ENCODE measurements around the gene IGLL1. TPM values are rescaled to one million over a fixed set of nuclear protein-coding genes. Genes with fewer than 3 reads are reported as not detected.

IGLL1 gene
- total RNA-seq, 4 donors from 2014 or later: not detected

GRCh38 chr22:23557467-23557866 is 22.6 kb downstream of the IGLL1 start:
- no peak for ATAC-seq
- Histone ChIP-seq H3K27me3 (peaks cover 64% of the 10 kb centered on the region), H3K4me3 (no peak overlapping the region), H3K9me3 (no peaks in the 10 kb centered on the region), H3K36me3 (no peaks in the 10 kb centered on the region), H3K4me1 (no peaks in the 10 kb centered on the region), H3K27ac (no peak overlapping the region)
- WGBS, 2 donors (ENCODE audit: low coverage in 1 of 2): 71 to 87% methylated on average over 1 to 3 of the region's 4 CpGs
- TF ChIP-seq POLR2A (IDR thresholded peaks at IDR 0.05): no peak
- TF ChIP-seq POLR2AphosphoS5 (IDR thresholded peaks at IDR 0.05): no peak
- TF ChIP-seq, protein P1, sequence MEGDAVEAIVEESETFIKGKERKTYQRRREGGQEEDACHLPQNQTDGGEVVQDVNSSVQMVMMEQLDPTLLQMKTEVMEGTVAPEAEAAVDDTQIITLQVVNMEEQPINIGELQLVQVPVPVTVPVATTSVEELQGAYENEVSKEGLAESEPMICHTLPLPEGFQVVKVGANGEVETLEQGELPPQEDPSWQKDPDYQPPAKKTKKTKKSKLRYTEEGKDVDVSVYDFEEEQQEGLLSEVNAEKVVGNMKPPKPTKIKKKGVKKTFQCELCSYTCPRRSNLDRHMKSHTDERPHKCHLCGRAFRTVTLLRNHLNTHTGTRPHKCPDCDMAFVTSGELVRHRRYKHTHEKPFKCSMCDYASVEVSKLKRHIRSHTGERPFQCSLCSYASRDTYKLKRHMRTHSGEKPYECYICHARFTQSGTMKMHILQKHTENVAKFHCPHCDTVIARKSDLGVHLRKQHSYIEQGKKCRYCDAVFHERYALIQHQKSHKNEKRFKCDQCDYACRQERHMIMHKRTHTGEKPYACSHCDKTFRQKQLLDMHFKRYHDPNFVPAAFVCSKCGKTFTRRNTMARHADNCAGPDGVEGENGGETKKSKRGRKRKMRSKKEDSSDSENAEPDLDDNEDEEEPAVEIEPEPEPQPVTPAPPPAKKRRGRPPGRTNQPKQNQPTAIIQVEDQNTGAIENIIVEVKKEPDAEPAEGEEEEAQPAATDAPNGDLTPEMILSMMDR (IDR thresholded peaks at IDR 0.05): no peak
- TF ChIP-seq EP300 (IDR thresholded peaks at IDR 0.05): no peak

DNA sequence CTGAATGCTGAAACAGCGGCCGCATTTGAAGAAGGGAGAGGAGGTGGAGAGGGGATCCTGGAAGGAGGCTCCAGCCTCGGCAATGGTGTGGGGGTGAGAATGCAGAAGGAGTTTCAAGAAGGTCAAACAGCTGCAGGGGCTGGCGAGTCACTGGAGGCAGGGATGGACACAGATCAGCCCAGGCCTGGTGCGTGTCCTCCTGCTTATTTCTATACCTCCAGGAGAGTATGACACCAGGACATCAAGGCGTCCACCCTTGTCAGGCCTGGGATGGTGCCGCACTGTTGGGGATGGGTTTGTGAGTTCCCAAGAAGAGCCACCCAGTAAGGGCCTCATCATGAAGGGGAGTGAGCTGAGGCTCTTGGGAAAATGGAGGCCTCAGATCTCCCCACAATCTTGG is 23.1 kb downstream of the IGLL1 start:
- Histone ChIP-seq H3K27ac (no peak overlapping the region), H3K4me3 (no peak overlapping the region), H3K27me3 (peaks cover 60% of the 10 kb centered on the region), H3K4me1 (no peaks in the 10 kb centered on the region), H3K36me3 (no peaks in the 10 kb centered on the region), H3K9me3 (no peaks in the 10 kb centered on the region)
- ATAC-seq: no peak
- 68 to 72% methylated on average over 4 to 5 of the region's 7 CpGs for WGBS, 2 donors (ENCODE audit: low coverage in 1 of 2)
- TF ChIP-seq, protein P1 (IDR thresholded peaks at IDR 0.05): no peak
- TF ChIP-seq EP300 (IDR thresholded peaks at IDR 0.05) (no peak), POLR2AphosphoS5 (IDR thresholded peaks at IDR 0.05) (no peak), POLR2A (IDR thresholded peaks at IDR 0.05) (no peak)

GRCh38 chr22:23556026-23556620 is 24.0 kb downstream of the IGLL1 start:
- Histone ChIP-seq H3K27me3 (peaks cover 53% of the 10 kb centered on the region), H3K4me3 (no peak overlapping the region), H3K27ac (no peak overlapping the region), H3K36me3 (no peaks in the 10 kb centered on the region), H3K9me3 (no peaks in the 10 kb centered on the region), H3K4me1 (no peaks in the 10 kb centered on the region)
- WGBS, 2 donors (ENCODE audit: low coverage in 1 of 2): 35 to 69% methylated on average over 2 to 3 of the region's 7 CpGs
- ATAC-seq: no peak
- TF ChIP-seq POLR2AphosphoS5 (IDR thresholded peaks at IDR 0.05) (no peak), EP300 (IDR thresholded peaks at IDR 0.05) (no peak), POLR2A (IDR thresholded peaks at IDR 0.05) (no peak)
- TF ChIP-seq, protein P1 (IDR thresholded peaks at IDR 0.05): no peak

DNA sequence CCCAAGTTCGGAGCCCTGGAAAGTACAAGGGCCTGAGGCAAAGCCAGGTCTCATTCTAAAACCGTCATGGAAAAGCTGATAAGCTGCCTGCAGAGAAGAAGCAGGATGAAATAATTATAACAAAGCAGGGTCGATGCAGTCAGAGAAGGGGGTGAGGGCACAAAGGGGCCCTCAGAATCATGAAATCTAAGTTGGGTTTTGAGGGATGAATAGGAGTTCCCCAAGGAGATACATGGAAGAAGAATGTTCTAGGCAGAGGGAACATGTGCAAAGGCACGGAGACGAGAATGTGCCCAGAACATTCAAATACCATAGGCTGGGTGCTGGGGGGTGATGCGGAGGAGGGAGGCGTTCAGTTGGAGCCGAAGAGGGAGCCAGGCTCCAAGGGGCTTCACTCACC is 25.0 kb downstream of the IGLL1 start:
- TF ChIP-seq EP300 (IDR thresholded peaks at IDR 0.05) (no peak), POLR2A (IDR thresholded peaks at IDR 0.05) (no peak), POLR2AphosphoS5 (IDR thresholded peaks at IDR 0.05) (no peak)
- TF ChIP-seq, protein P1 (IDR thresholded peaks at IDR 0.05): no peak
- ATAC-seq: no peak
- no peaks in the 10 kb centered on the region for H3K9me3 ChIP-seq
- H3K4me1 ChIP-seq: no peaks in the 10 kb centered on the region
- no peaks in the 10 kb centered on the region for H3K36me3 ChIP-seq
- H3K27ac ChIP-seq: no peak overlapping the region
- whole genome bisulfite sequencing, 2 donors (ENCODE audit: low coverage in 1 of 2): 53 to 73% methylated on average over 4 of the region's 8 CpGs
- no peak overlapping the region for H3K4me3 ChIP-seq
- H3K27me3 ChIP-seq: peaks cover 50% of the 10 kb centered on the region
